ENCODE results near the gene FAM149A. TPM values are rescaled to one million over a fixed set of nuclear protein-coding genes. Genes with fewer than 3 reads are reported as not detected.

The FAM149A gene
- polyA plus RNA-seq, 1 donor from 2014 or later = 9.1 TPM

GRCh38 chr4:186158966-186159365 is 54.5 kb downstream of the FAM149A start:
- no peak for TF ChIP-seq TAF1 (IDR thresholded peaks at IDR 0.05; ENCODE audit: low read depth)
- TF ChIP-seq MXI1 (conservative IDR thresholded peaks at IDR 0.05; ENCODE audit: poor library complexity, severe bottlenecking) = no peak
- TF ChIP-seq POLR2AphosphoS5 (IDR thresholded peaks at IDR 0.05) = no peak
- TF ChIP-seq RAD21 (conservative IDR thresholded peaks at IDR 0.05) = no peak
- no peak for TF ChIP-seq CTCF (IDR thresholded peaks at IDR 0.05; ENCODE audit: poor library complexity, severe bottlenecking)
- TF ChIP-seq SMC3 (conservative IDR thresholded peaks at IDR 0.05; ENCODE audit: poor library complexity) = no peak
- TF ChIP-seq REST (IDR thresholded peaks at IDR 0.05; ENCODE audit: borderline replicate concordance) = no peak
- TF ChIP-seq EZH2 (IDR thresholded peaks at IDR 0.05; ENCODE audit: borderline replicate concordance, insufficient read depth, low read length, poor library complexity, severe bottlenecking) = no peak
- no peak for TF ChIP-seq EP300 (conservative IDR thresholded peaks at IDR 0.05; ENCODE audit: poor library complexity, severe bottlenecking)
- no peak overlapping the region for H2AFZ ChIP-seq (ENCODE audit: low read depth, low read length)
- no peaks in the 10 kb centered on the region for H3F3A ChIP-seq (ENCODE audit: insufficient read depth, low read length, poor library complexity, severe bottlenecking)
- H3K36me3 ChIP-seq (ENCODE audit: insufficient read depth, low read length) = no peaks in the 10 kb centered on the region
- no peaks in the 10 kb centered on the region for H4K20me1 ChIP-seq (ENCODE audit: insufficient read depth)
- H3K27ac ChIP-seq (ENCODE audit: low read length) = no peak overlapping the region
- no peaks in the 10 kb centered on the region for H3K9me3 ChIP-seq (ENCODE audit: low read length)
- H3K4me2 ChIP-seq (ENCODE audit: low read length) = no peak overlapping the region
- H3K79me2 ChIP-seq (replicated peaks; ENCODE audit: insufficient read depth, low read length) = no peaks in the 10 kb centered on the region
- H3K9me2 ChIP-seq (ENCODE audit: insufficient read depth, low read length) = no peaks in the 10 kb centered on the region
- no peak overlapping the region for H3K4me3 ChIP-seq (ENCODE audit: low read length)
- H3K27me3 ChIP-seq (ENCODE audit: insufficient read depth, low read depth, low read length) = no peaks in the 10 kb centered on the region
- no peak overlapping the region for H3K9ac ChIP-seq (ENCODE audit: low read length)

GRCh38 chr4:186159613-186160012 is 55.1 kb downstream of the FAM149A start:
- H4K20me1 ChIP-seq (ENCODE audit: insufficient read depth) = no peaks in the 10 kb centered on the region
- no peaks in the 10 kb centered on the region for H3K27me3 ChIP-seq (ENCODE audit: insufficient read depth, low read depth, low read length)
- no peaks in the 10 kb centered on the region for H3K36me3 ChIP-seq (ENCODE audit: insufficient read depth, low read length)
- H3K9ac ChIP-seq (ENCODE audit: low read length) = no peak overlapping the region
- H3K27ac ChIP-seq (ENCODE audit: low read length) = no peak overlapping the region
- H3K4me3 ChIP-seq (ENCODE audit: low read length) = no peak overlapping the region
- H2AFZ ChIP-seq (ENCODE audit: low read depth, low read length) = no peak overlapping the region
- TF ChIP-seq EP300 (conservative IDR thresholded peaks at IDR 0.05; ENCODE audit: poor library complexity, severe bottlenecking) (no peak), CTCF (IDR thresholded peaks at IDR 0.05; ENCODE audit: poor library complexity, severe bottlenecking) (no peak), REST (IDR thresholded peaks at IDR 0.05; ENCODE audit: borderline replicate concordance) (no peak), MXI1 (conservative IDR thresholded peaks at IDR 0.05; ENCODE audit: poor library complexity, severe bottlenecking) (no peak), SMC3 (conservative IDR thresholded peaks at IDR 0.05; ENCODE audit: poor library complexity) (no peak), EZH2 (IDR thresholded peaks at IDR 0.05; ENCODE audit: borderline replicate concordance, insufficient read depth, low read length, poor library complexity, severe bottlenecking) (no peak), RAD21 (conservative IDR thresholded peaks at IDR 0.05) (no peak), POLR2AphosphoS5 (IDR thresholded peaks at IDR 0.05) (no peak), TAF1 (IDR thresholded peaks at IDR 0.05; ENCODE audit: low read depth) (no peak)
- no peaks in the 10 kb centered on the region for H3F3A ChIP-seq (ENCODE audit: insufficient read depth, low read length, poor library complexity, severe bottlenecking)
- H3K4me2 ChIP-seq (ENCODE audit: low read length) = no peak overlapping the region
- H3K9me3 ChIP-seq (ENCODE audit: low read length) = no peaks in the 10 kb centered on the region
- no peaks in the 10 kb centered on the region for H3K9me2 ChIP-seq (ENCODE audit: insufficient read depth, low read length)
- no peaks in the 10 kb centered on the region for H3K79me2 ChIP-seq (replicated peaks; ENCODE audit: insufficient read depth, low read length)
